WTC11 (cell line): ENCODE measurements around the gene ZNF276. TPM values are rescaled to one million over a fixed set of nuclear protein-coding genes. Genes with fewer than 3 reads are reported as not detected.

Experiments used
- ATAC-seq: fragments of 200-7000 bp; cut with Tn5 transposase; 2 replicates; pipeline ENCODE4 v1.10.0; 2021; ENCODE audit warnings: mild to moderate bottlenecking, moderate library complexity
- CTCF ChIA-PET: fragments of 300-600 bp; sonication (Branson Sonifier 250); formaldehyde crosslinking; loops from one replicate; lab custom pipeline; 2021; ENCODE audit warnings: antibody characterized with exemption; lab: Charles Lee
- POLR2A ChIA-PET: fragments of 350-600 bp; sonication (Branson Sonifier 250); formaldehyde crosslinking; loops from one replicate; lab custom pipeline; 2021; ENCODE audit warnings: antibody characterized with exemption; lab: Charles Lee
- DNase-seq: peaks from one replicate; pipeline ENCODE4 v3.0.0; 2021; ENCODE audit warnings: low spot score
- H3K27ac Mint-ChIP-seq: 2 replicates; pipeline ENCODE4 v1.8.0; 2021; ENCODE audit warnings: mixed read lengths
- H3K27me3 Mint-ChIP-seq: 2 replicates; pipeline ENCODE4 v1.8.0; 2021; ENCODE audit warnings: low read depth, mild to moderate bottlenecking, moderate library complexity, mixed read lengths
- H3K36me3 Mint-ChIP-seq: 2 replicates; pipeline ENCODE4 v1.8.0; 2021; ENCODE audit warnings: mixed read lengths
- H3K4me1 Mint-ChIP-seq: 2 replicates; pipeline ENCODE4 v1.8.0; 2022; ENCODE audit warnings: mixed read lengths
- H3K4me3 Mint-ChIP-seq: 2 replicates; pipeline ENCODE4 v1.8.0; 2021; ENCODE audit warnings: mild to moderate bottlenecking, moderate library complexity, mixed read lengths
- H3K9me3 Mint-ChIP-seq: 2 replicates; pipeline ENCODE4 v1.8.0; 2021; ENCODE audit warnings: mixed read lengths
- CBFB ChIP-seq: sonication (generic); formaldehyde crosslinking; IDR thresholded peaks from 2 replicates; pipeline ENCODE4 v1.8.1; 2022; ENCODE audit warnings: mild to moderate bottlenecking, low read depth, missing genetic modification reagents
- ELF4 ChIP-seq: sonication (generic); formaldehyde crosslinking; IDR thresholded peaks from 2 replicates; pipeline ENCODE4 v1.8.1; 2022; ENCODE audit warnings: low read depth, mild to moderate bottlenecking, moderate library complexity, missing genetic modification reagents
- HMGA2 ChIP-seq: fragments of 250-450 bp; sonication (Bioruptor Pico); IDR thresholded peaks from 2 replicates; pipeline ENCODE4 v1.4.0; 2021; ENCODE audit warnings: mild to moderate bottlenecking, moderate library complexity
- NFATC4 ChIP-seq: fragments of 250-450 bp; sonication (Bioruptor Pico); IDR thresholded peaks from 2 replicates; pipeline ENCODE4 v1.9.0; 2021; ENCODE audit warnings: mild to moderate bottlenecking
- NR1H2 ChIP-seq: sonication (generic); formaldehyde crosslinking; IDR thresholded peaks from 2 replicates; pipeline ENCODE4 v1.9.0; 2021; ENCODE audit warnings: mild to moderate bottlenecking, moderate library complexity, missing genetic modification reagents
- TEAD1 ChIP-seq: sonication (generic); formaldehyde crosslinking; IDR thresholded peaks from 2 replicates; pipeline ENCODE4 v1.8.0; 2022; ENCODE audit warnings: mild to moderate bottlenecking, missing genetic modification reagents
- TP53 ChIP-seq: sonication (generic); formaldehyde crosslinking; IDR thresholded peaks from 2 replicates; pipeline ENCODE4 v1.8.1; 2023; ENCODE audit warnings: mild to moderate bottlenecking, missing genetic modification reagents
- ZNF416 ChIP-seq: fragments of 250-450 bp; sonication (Bioruptor Pico); IDR thresholded peaks from 2 replicates; pipeline ENCODE4 v1.9.0; 2021; ENCODE audit warnings: mild to moderate bottlenecking, inconsistent platforms
- total RNA-seq: library from RNA; stranded (reverse); gene quantifications from 3 replicates; pipeline ENCODE4 v1.2.3, GENCODE V29; 2021
- TF ChIP-seq, protein P1 (sequence below): sonication (generic); formaldehyde crosslinking; IDR thresholded peaks from 2 replicates; pipeline ENCODE4 v1.8.0; 2022; ENCODE audit warnings: missing genetic modification reagents
- TF ChIP-seq, protein P2 (sequence below): sonication (generic); formaldehyde crosslinking; IDR thresholded peaks from 2 replicates; pipeline ENCODE4 v1.8.0; 2022; ENCODE audit warnings: mild to moderate bottlenecking, missing genetic modification reagents
- TF ChIP-seq, protein P3 (sequence below): sonication (generic); formaldehyde crosslinking; IDR thresholded peaks from 2 replicates; pipeline ENCODE4 v1.8.0; 2023; ENCODE audit warnings: mild to moderate bottlenecking, missing genetic modification reagents
- TF ChIP-seq, protein P4 (sequence below): sonication (generic); formaldehyde crosslinking; IDR thresholded peaks from 2 replicates; pipeline ENCODE4 v1.8.1; 2022; ENCODE audit warnings: mild to moderate bottlenecking, moderate library complexity, missing genetic modification reagents
- TF ChIP-seq, protein P5 (sequence below): fragments of 250-450 bp; sonication (Bioruptor Pico); conservative IDR thresholded peaks from 2 replicates; pipeline ENCODE4 v1.9.0; 2021; ENCODE audit warnings: mild to moderate bottlenecking

The ZNF276 gene
- total RNA-seq, 1 experiment from 2014 or later = 16.6 TPM

DNA sequence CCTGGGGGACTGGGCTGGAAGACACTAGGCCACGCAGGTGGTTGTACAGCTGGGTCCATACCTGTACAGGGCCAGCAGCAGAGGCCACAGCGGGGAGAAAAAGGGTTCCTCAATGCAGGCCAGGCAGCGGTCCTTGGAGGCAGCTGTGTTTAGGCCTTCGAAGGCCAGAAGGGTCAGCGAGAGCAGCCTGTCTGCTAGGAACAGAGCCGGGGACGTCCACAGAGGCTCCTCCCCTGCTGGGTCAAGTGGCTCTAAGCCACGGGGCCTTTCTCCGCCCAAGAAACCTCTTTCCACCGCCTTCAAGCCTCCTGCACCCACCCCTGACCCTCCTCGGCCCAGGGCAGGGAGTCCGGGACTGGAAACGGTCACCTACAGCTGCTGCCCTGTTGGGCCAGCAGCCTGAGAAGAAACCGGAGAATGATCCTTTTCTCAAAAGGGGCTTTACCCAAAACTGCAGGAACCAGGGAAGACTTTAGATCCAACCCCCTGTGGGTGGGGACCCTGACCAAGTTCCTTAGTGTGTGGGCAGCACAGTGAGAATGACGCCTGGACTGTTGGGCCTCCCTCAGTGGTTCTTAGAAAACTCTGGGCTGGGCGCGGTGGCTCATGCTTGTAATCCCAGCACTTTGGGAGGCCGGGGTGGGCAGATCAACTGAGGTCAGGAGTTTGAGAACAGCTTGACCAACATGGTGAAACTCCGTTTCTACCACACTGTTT, 11.5 kb upstream of the ZNF276 start:
- ChIA-PET CTCF (interaction anchor here (0.6 to 6.2 kb wide), 8 partner anchors 9 to 215 kb away, joined by 3 to 36 read pairs (median 4); partner anchors contain the start of genes SPATA2L and VPS9D1), POLR2A (interaction anchor here (0.6 to 3.5 kb wide), 4 partner anchors 9 to 163 kb away, joined by 3 to 18 read pairs (median 4); partner anchors contain the start of genes SPATA2L and TCF25)
- Mint-ChIP-seq H3K9me3 (no peaks in the 10 kb centered on the region), H3K36me3 (peaks cover 10% of the 10 kb centered on the region), H3K27ac (no peak overlapping the region; the same call in 1 of the 2 replicates), H3K4me1 (peaks cover 11% of the 10 kb centered on the region), H3K4me3 (peak overlapping the region; percentile 16; the same call in 1 of the 2 replicates), H3K27me3 (peaks cover 28% of the 10 kb centered on the region)
- ATAC-seq (no peak), DNase-seq (no peak)
- TF ChIP-seq, protein P1, sequence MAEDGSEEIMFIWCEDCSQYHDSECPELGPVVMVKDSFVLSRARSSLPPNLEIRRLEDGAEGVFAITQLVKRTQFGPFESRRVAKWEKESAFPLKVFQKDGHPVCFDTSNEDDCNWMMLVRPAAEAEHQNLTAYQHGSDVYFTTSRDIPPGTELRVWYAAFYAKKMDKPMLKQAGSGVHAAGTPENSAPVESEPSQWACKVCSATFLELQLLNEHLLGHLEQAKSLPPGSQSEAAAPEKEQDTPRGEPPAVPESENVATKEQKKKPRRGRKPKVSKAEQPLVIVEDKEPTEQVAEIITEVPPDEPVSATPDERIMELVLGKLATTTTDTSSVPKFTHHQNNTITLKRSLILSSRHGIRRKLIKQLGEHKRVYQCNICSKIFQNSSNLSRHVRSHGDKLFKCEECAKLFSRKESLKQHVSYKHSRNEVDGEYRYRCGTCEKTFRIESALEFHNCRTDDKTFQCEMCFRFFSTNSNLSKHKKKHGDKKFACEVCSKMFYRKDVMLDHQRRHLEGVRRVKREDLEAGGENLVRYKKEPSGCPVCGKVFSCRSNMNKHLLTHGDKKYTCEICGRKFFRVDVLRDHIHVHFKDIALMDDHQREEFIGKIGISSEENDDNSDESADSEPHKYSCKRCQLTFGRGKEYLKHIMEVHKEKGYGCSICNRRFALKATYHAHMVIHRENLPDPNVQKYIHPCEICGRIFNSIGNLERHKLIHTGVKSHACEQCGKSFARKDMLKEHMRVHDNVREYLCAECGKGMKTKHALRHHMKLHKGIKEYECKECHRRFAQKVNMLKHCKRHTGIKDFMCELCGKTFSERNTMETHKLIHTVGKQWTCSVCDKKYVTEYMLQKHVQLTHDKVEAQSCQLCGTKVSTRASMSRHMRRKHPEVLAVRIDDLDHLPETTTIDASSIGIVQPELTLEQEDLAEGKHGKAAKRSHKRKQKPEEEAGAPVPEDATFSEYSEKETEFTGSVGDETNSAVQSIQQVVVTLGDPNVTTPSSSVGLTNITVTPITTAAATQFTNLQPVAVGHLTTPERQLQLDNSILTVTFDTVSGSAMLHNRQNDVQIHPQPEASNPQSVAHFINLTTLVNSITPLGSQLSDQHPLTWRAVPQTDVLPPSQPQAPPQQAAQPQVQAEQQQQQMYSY (CRISPR knock-in tag) = no peak
- TF ChIP-seq NR1H2 (CRISPR knock-in tag) (no peak), ZNF416 (CRISPR knock-in tag) (no peak), TP53 (no peak), CBFB (no peak), NFATC4 (CRISPR knock-in tag) (no peak), TEAD1 (CRISPR knock-in tag) (no peak), HMGA2 (CRISPR knock-in tag) (no peak), ELF4 (CRISPR knock-in tag) (no peak)
- TF ChIP-seq, protein P2, sequence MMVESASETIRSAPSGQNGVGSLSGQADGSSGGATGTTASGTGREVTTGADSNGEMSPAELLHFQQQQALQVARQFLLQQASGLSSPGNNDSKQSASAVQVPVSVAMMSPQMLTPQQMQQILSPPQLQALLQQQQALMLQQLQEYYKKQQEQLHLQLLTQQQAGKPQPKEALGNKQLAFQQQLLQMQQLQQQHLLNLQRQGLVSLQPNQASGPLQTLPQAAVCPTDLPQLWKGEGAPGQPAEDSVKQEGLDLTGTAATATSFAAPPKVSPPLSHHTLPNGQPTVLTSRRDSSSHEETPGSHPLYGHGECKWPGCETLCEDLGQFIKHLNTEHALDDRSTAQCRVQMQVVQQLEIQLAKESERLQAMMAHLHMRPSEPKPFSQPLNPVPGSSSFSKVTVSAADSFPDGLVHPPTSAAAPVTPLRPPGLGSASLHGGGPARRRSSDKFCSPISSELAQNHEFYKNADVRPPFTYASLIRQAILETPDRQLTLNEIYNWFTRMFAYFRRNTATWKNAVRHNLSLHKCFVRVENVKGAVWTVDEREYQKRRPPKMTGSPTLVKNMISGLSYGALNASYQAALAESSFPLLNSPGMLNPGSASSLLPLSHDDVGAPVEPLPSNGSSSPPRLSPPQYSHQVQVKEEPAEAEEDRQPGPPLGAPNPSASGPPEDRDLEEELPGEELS (CRISPR knock-in tag) = no peak
- TF ChIP-seq, protein P3, sequence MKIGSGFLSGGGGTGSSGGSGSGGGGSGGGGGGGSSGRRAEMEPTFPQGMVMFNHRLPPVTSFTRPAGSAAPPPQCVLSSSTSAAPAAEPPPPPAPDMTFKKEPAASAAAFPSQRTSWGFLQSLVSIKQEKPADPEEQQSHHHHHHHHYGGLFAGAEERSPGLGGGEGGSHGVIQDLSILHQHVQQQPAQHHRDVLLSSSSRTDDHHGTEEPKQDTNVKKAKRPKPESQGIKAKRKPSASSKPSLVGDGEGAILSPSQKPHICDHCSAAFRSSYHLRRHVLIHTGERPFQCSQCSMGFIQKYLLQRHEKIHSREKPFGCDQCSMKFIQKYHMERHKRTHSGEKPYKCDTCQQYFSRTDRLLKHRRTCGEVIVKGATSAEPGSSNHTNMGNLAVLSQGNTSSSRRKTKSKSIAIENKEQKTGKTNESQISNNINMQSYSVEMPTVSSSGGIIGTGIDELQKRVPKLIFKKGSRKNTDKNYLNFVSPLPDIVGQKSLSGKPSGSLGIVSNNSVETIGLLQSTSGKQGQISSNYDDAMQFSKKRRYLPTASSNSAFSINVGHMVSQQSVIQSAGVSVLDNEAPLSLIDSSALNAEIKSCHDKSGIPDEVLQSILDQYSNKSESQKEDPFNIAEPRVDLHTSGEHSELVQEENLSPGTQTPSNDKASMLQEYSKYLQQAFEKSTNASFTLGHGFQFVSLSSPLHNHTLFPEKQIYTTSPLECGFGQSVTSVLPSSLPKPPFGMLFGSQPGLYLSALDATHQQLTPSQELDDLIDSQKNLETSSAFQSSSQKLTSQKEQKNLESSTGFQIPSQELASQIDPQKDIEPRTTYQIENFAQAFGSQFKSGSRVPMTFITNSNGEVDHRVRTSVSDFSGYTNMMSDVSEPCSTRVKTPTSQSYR (CRISPR knock-in tag) = no peak
- TF ChIP-seq, protein P4, sequence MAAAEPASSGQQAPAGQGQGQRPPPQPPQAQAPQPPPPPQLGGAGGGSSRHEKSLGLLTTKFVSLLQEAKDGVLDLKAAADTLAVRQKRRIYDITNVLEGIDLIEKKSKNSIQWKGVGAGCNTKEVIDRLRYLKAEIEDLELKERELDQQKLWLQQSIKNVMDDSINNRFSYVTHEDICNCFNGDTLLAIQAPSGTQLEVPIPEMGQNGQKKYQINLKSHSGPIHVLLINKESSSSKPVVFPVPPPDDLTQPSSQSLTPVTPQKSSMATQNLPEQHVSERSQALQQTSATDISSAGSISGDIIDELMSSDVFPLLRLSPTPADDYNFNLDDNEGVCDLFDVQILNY (CRISPR knock-in tag) = no peak
- TF ChIP-seq, protein P5, sequence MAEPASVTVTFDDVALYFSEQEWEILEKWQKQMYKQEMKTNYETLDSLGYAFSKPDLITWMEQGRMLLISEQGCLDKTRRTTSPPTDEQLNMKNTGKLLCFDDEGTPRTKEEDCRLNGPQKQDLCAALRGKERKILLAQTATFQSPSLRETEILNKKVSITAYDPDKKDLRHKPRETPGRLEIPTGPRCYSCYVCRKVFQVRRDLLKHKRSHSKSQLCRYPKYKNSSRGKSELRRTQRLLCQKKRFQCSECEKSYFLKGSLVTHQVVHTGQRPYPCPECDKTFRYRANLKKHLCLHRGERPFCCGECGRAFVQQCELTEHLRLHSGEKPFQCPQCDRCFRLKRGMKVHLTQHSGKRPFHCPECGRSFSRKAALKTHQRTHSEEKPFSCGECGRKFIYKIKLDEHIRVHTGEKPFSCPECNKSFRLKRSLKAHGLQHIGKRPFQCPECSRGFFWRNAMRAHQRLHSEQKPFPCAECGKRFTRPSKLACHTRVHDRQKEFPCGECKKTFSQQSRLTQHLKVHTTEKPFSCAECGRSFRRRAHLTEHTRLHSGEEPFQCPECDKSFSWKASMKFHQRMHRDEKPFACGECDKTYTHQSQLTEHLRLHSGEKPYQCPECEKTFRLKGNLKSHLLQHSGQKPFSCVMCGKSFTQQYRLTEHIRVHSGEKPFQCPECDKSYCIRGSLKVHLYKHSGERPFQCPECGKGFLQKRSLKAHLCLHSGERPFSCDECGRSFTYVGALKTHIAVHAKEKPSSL = no peak
